HepG2 (cell line): ENCODE data around the gene SFMBT1. TPM values are rescaled to one million over a fixed set of nuclear protein-coding genes. Genes with fewer than 3 reads are reported as not detected.

Source experiments
- BCL6 ChIP-seq: IDR thresholded peaks from 2 replicates; pipeline ENCODE4 v1.6.1; 2016; ENCODE audit warnings: missing genetic modification reagents, missing compliant biosample characterization
- ELF1 ChIP-seq: sonication (generic); formaldehyde crosslinking; IDR thresholded peaks from 2 replicates; pipeline ENCODE4 v1.4.0; 2020; ENCODE audit warnings: missing genetic modification reagents
- GATA4 ChIP-seq: sonication (generic); IDR thresholded peaks from 2 replicates; pipeline ENCODE4 v1.6.1; 2016; ENCODE audit warnings: antibody characterized with exemption, low read depth, borderline replicate concordance
- HOXA5 ChIP-seq: sonication (generic); formaldehyde crosslinking; IDR thresholded peaks from 2 replicates; pipeline ENCODE4 v1.4.0; 2020; ENCODE audit warnings: missing genetic modification reagents
- IRX3 ChIP-seq: sonication (generic); formaldehyde crosslinking; IDR thresholded peaks from 2 replicates; pipeline ENCODE4 v1.8.1; 2023; ENCODE audit warnings: mild to moderate bottlenecking, low read depth, missing genetic modification reagents, borderline replicate concordance
- KDM5B ChIP-seq: sonication (generic); formaldehyde crosslinking; IDR thresholded peaks from 2 replicates; pipeline ENCODE4 v1.4.0; 2020; ENCODE audit warnings: missing genetic modification reagents, mild to moderate bottlenecking, borderline replicate concordance
- KLF16 ChIP-seq, 2 experiments: sonication (generic) in 1 of 2; formaldehyde crosslinking in 1 of 2; IDR thresholded peaks; 2 replicates each; pipeline versions ENCODE4 v1.6.1 to v1.8.0; 2016 to 2023; ENCODE audit warnings: missing genetic modification reagents in 2 of 2, missing compliant biosample characterization in 1 of 2
- POLR2G ChIP-seq: fragments of 200-400 bp; formaldehyde crosslinking; IDR thresholded peaks from 2 replicates; pipeline ENCODE4 v1.6.1; 2018; ENCODE audit warnings: mild to moderate bottlenecking, low read depth, low read length, moderate library complexity
- RFX1 ChIP-seq: fragments of 450-650 bp; IDR thresholded peaks from 2 replicates; pipeline ENCODE4 v1.6.1; 2017
- SNAI1 ChIP-seq: sonication (generic); formaldehyde crosslinking; IDR thresholded peaks from 2 replicates; pipeline ENCODE4 v1.5.0; 2020; ENCODE audit warnings: mild to moderate bottlenecking, missing genetic modification reagents, borderline replicate concordance
- TCF12 ChIP-seq, 2 experiments: fragments of 450-650 bp in 1 of 2; sonication (generic) in 1 of 2; formaldehyde crosslinking in 1 of 2; IDR thresholded peaks; 2 replicates each; pipeline versions ENCODE4 v1.6.1 to v1.8.0; 2017 to 2022; ENCODE audit warnings: antibody characterized with exemption in 1 of 2, mild to moderate bottlenecking in 1 of 2, missing genetic modification reagents in 1 of 2, moderate library complexity in 1 of 2
- YEATS2 ChIP-seq: sonication (generic); formaldehyde crosslinking; IDR thresholded peaks from 2 replicates; pipeline ENCODE4 v1.4.0; 2020; ENCODE audit warnings: missing genetic modification reagents, borderline replicate concordance
- ZBTB7B ChIP-seq: sonication (generic); formaldehyde crosslinking; IDR thresholded peaks from 2 replicates; pipeline ENCODE4 v1.4.0; 2020; ENCODE audit warnings: missing genetic modification reagents
- ZNF230 ChIP-seq: sonication (generic); formaldehyde crosslinking; IDR thresholded peaks from 2 replicates; pipeline ENCODE4 v1.4.0; 2020; ENCODE audit warnings: mild to moderate bottlenecking, missing genetic modification reagents
- ZNF510 ChIP-seq: sonication (generic); formaldehyde crosslinking; IDR thresholded peaks from 2 replicates; pipeline ENCODE4 v1.4.0; 2020; ENCODE audit warnings: low read depth, mild to moderate bottlenecking, missing genetic modification reagents
- ZNF567 ChIP-seq: sonication (generic); formaldehyde crosslinking; IDR thresholded peaks from 2 replicates; pipeline ENCODE4 v1.8.1; 2023; ENCODE audit warnings: mild to moderate bottlenecking, missing genetic modification reagents, borderline replicate concordance
- ZNF619 ChIP-seq: sonication (generic); formaldehyde crosslinking; IDR thresholded peaks from 2 replicates; pipeline ENCODE4 v1.4.0; 2020; ENCODE audit warnings: mild to moderate bottlenecking, missing genetic modification reagents
- ZNF790 ChIP-seq: sonication (generic); formaldehyde crosslinking; IDR thresholded peaks from 2 replicates; pipeline ENCODE4 v1.8.0; 2022; ENCODE audit warnings: missing genetic modification reagents, mild to moderate bottlenecking, borderline replicate concordance
- ZSCAN22 ChIP-seq: sonication (generic); formaldehyde crosslinking; IDR thresholded peaks from 2 replicates; pipeline ENCODE4 v1.4.0; 2020; ENCODE audit warnings: mild to moderate bottlenecking, missing genetic modification reagents
- polyA plus RNA-seq, 8 experiments: library from polyadenylated mRNA; depleted of rRNA in 3 of 8; stranded (reverse) in 7 of 8; unstranded in 1 of 8; fragments of >200 nt; fragmentation: Illumina TruSeq in 4 of 8; extraction: Trizol in 4 of 8; gene quantifications; 2 replicates each; pipeline versions ENCODE4 v1.2.1 to v1.2.3, GENCODE V29; 2011 to 2016; ENCODE audit warnings: low read depth in 4 of 8, missing spikeins in 1 of 8, mixed read lengths in 1 of 8; ENCODE audit not compliant: insufficient read depth in 1 of 8
- total RNA-seq, 5 experiments: library from RNA; depleted of rRNA; stranded (reverse); fragments of >200 nt; fragmentation: Illumina TruSeq; extraction: Trizol; gene quantifications; 2 replicates each; pipeline ENCODE4 v1.2.3, GENCODE V29; 2016; ENCODE audit warnings: low read depth in 1 of 5
- TF ChIP-seq, protein P1 (sequence below), 2 experiments: sonication (generic) in 1 of 2; formaldehyde crosslinking in 1 of 2; IDR thresholded peaks; 2 replicates each; pipeline versions ENCODE4 v1.6.1 to v1.9.0; 2014 to 2022; ENCODE audit warnings: antibody characterized with exemption in 1 of 2, borderline replicate concordance in 1 of 2, inconsistent platforms in 1 of 2, low read depth in 1 of 2, missing genetic modification reagents in 1 of 2
- TF ChIP-seq, protein P2 (sequence below): sonication (generic); formaldehyde crosslinking; IDR thresholded peaks from 2 replicates; pipeline ENCODE4 v1.5.1; 2020; ENCODE audit warnings: mild to moderate bottlenecking, moderate library complexity, missing genetic modification reagents

Gene SFMBT1
- total and polyA plus RNA-seq, 2 of the 13 experiments (the other 11 are each of a cell fraction or from before 2014, with no cell fraction given): 3.8 to 12.8 TPM

DNA sequence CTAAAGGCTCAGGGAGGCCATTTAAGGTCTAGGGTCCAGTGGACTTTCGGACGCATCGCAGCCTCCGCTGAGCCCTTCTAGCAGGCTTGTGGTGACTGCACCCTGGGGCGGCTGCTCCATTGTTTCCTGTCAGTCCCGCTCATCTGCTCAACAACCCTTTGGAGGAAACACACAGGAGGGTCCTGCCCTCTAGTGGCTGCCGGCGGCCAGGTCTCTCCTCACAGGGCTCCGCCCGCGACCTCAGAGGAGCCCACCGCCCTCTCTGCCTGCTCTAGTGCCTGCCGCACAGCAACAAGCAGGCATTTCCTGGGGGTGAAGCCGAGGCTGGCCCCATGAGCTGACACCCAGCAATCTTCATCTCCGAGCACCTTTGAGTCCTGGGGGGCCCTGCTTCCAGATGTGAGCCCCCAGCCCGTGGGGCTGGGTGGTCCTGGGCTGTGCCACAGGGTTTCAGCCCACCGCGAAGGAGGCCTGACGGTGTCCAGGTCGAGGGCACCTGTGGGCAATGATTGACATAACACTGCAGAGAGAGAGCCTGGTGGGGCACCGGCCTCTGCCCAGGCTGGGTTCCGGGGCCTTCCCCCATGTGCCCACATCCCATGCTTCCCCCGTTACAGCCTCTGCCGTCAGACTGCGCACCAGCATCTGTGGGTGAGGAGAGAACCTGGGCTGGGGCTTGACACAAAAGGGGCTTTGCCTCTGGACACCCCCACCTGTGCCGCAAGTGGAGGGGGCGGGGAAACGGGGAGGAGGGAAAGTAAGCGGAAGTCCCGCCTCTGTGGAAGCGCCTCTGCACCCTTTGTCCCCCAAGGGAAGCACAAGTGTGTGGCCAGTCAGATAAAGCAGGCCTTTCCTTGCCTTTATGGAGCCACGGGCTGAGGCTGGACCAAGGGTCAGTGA lies 27.0 kb upstream of the SFMBT1 start (continued):
- TF ChIP-seq KLF16 (CRISPR knock-in tag; IDR thresholded peaks at IDR 0.05) (peak in 1 of 2 experiments; percentile 84; a peak in 2 of 4 replicates), RFX1 (no peak), HOXA5 (no peak; the same call in 1 of the 2 replicates), BCL6 (CRISPR knock-in tag) (peak; percentile 41; the same call in 1 of the 2 replicates), ZNF619 (CRISPR knock-in tag) (peak; percentile 51; the same call in 1 of the 2 replicates), POLR2G (peak; percentile 84), ZBTB7B (CRISPR knock-in tag) (peak; percentile 82), SNAI1 (CRISPR knock-in tag) (peak; percentile 84; the same call in 1 of the 2 replicates), ELF1 (peak; percentile 70), YEATS2 (peak; percentile 28; the same call in 1 of the 2 replicates), ZNF790 (CRISPR knock-in tag) (no peak), ZSCAN22 (CRISPR knock-in tag) (peak; percentile 98), KDM5B (CRISPR knock-in tag) (peak; percentile 18; the same call in 1 of the 2 replicates), ZNF230 (CRISPR knock-in tag) (no peak), ZNF510 (0 out of 2 replicates have a peak, but pooled peaks have one; percentile 43), GATA4 (no peak), ZNF567 (CRISPR knock-in tag) (peak; percentile 74; the same call in 1 of the 2 replicates), TCF12 (IDR thresholded peaks at IDR 0.05) (no peak), TCF12 (CRISPR knock-in tag; IDR thresholded peaks at IDR 0.05) (peak; percentile 25; the same call in 1 of the 2 replicates), IRX3 (CRISPR knock-in tag) (no peak)
- TF ChIP-seq, protein P1, sequence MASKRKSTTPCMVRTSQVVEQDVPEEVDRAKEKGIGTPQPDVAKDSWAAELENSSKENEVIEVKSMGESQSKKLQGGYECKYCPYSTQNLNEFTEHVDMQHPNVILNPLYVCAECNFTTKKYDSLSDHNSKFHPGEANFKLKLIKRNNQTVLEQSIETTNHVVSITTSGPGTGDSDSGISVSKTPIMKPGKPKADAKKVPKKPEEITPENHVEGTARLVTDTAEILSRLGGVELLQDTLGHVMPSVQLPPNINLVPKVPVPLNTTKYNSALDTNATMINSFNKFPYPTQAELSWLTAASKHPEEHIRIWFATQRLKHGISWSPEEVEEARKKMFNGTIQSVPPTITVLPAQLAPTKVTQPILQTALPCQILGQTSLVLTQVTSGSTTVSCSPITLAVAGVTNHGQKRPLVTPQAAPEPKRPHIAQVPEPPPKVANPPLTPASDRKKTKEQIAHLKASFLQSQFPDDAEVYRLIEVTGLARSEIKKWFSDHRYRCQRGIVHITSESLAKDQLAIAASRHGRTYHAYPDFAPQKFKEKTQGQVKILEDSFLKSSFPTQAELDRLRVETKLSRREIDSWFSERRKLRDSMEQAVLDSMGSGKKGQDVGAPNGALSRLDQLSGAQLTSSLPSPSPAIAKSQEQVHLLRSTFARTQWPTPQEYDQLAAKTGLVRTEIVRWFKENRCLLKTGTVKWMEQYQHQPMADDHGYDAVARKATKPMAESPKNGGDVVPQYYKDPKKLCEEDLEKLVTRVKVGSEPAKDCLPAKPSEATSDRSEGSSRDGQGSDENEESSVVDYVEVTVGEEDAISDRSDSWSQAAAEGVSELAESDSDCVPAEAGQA (IDR thresholded peaks at IDR 0.05; ENCODE audit: low read depth): 0 out of 2 replicates have a peak, but pooled peaks have one; percentile 14
- TF ChIP-seq, protein P1 (CRISPR knock-in tag; IDR thresholded peaks at IDR 0.05; ENCODE audit: borderline replicate concordance): no peak
- TF ChIP-seq, protein P2, sequence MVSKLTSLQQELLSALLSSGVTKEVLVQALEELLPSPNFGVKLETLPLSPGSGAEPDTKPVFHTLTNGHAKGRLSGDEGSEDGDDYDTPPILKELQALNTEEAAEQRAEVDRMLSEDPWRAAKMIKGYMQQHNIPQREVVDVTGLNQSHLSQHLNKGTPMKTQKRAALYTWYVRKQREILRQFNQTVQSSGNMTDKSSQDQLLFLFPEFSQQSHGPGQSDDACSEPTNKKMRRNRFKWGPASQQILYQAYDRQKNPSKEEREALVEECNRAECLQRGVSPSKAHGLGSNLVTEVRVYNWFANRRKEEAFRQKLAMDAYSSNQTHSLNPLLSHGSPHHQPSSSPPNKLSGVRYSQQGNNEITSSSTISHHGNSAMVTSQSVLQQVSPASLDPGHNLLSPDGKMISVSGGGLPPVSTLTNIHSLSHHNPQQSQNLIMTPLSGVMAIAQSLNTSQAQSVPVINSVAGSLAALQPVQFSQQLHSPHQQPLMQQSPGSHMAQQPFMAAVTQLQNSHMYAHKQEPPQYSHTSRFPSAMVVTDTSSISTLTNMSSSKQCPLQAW (CRISPR knock-in tag): 0 out of 2 replicates have a peak, but pooled peaks have one; percentile 11
